NCI-H1436 treated with DMSO at 0.1 percent for 48 hours (cell line): ENCODE measurements around the gene SLU7.
"Not testable (repeated sequence)": the region's sequence is repeated elsewhere in the genome, so short reads cannot be mapped to it uniquely, and the experiment has no call there.

Experiments used
- DNase-seq: peaks from one replicate; lab custom pipeline; 2025; lab: John Stamatoyannopoulos, UW

Gene SLU7

DNA sequence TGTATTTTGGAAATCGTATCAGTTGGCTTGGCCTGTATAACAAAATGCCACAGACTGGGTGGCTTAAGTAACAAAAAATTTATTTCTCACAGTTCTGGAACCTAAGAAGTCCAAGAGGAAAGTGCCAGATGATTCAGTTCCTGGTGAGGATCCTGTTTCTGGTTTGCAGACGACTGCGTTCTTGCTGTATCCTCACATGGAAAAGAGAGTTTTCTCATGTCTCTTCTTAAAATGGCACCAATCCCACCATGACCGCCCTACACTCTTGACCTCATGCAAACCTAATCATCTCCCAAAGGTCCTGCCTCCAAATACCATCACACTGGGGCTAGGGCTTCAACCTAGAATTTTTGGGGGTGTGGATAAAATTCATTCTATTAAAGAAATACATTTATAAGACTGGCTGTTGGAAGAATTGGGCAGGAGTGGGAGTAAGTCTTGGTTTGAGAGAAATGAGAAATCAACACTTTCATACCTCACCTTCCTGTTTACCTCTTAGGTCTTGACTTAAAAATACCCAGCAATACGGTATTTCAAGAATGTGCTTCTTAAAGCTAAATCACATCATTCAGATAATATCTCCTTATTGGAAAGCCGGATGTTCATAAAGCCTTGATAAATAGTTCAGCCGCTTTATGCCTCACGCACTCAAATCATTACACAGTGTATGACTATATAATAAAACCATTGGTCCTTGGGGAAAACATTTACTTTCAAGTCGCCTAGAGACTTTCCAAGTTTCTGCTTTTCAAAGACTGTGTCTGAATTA lies 31.5 kb upstream of the SLU7 start:
- no peak for DNase-seq

DNA sequence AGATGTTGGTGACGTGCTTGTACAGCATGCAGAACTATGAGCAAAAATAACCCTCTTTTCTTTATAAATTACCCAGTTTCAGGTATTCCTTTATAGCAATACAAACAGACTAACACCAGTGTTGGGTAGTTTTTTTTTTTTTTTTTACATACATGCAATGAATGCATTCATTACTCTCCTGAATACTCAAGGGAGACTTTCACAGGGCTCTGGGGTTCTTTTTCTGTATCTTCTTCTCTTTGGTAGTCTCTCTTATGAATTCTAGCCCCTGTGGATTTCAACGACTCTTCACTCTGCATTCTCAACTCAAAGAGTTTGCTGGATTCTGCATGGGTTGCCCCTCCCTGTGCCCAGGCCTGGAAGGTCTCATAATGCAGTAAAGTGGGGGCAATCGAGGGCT lies 30.6 kb upstream of the SLU7 start:
- DNase-seq, result no peak

DNA sequence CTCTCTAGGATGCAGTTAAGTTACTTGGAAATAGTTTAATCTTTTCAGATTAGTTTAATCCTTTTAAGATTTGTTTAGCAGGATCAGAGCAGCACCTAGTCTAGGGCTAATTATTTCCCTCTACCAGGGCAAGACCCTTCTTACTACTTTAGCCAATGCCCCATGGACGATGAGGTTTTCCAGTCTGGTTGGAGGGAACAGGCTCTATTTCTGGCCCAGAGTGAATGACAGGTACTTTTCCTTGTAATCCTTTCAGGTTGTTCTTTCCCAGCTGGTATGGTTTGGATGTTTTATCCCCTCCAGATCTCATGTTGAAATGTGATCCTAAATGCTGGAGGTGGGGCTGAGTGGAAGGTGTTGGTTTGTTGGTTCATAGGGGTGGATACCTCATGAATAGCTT lies 30.0 kb upstream of the SLU7 start:
- DNase-seq, result no peak

DNA sequence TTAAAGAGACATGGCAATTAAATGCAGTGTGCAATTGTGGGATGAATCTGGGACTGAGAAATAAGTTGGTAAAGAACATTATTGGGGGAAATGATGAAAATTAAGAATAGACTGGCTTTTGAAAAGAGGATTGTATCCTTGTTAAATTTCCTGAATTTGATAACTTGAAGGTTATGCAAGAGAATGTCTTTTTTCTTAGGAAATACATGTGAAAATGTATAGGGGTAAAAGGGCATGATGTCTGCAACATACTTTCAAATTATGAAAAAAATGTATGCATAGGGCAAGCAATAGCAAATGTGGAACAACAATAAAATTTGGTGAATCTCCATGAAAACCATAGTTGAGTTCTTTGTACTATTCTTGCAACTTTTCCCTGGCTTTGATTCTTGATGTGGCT lies 26.9 kb upstream of the SLU7 start:
- DNase-seq, result no peak

- no peak for DNase-seq
These were observed 26.3 kb upstream of the SLU7 start for GRCh38 chr5:160445132-160445531.

DNA sequence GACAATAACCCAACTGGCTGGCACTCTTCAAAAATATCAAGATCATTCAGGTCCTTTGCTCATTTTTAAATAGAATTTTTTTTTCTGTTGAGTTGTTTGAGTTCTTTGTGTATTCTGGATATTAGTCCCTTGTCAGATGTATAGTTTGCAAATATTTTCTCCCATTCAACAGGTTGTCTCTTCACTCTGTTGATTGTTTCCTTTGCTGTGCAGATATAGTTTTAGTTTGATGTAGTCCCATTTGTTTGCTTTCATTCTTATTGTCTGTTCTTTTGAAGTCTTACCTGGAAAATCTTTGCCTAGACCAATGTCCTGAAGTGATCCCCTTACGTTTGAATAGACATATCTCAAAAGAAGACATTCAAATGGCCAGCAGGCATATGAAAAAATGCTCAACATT lies 25.5 kb upstream of the SLU7 start:
- DNase-seq, result no peak

DNA sequence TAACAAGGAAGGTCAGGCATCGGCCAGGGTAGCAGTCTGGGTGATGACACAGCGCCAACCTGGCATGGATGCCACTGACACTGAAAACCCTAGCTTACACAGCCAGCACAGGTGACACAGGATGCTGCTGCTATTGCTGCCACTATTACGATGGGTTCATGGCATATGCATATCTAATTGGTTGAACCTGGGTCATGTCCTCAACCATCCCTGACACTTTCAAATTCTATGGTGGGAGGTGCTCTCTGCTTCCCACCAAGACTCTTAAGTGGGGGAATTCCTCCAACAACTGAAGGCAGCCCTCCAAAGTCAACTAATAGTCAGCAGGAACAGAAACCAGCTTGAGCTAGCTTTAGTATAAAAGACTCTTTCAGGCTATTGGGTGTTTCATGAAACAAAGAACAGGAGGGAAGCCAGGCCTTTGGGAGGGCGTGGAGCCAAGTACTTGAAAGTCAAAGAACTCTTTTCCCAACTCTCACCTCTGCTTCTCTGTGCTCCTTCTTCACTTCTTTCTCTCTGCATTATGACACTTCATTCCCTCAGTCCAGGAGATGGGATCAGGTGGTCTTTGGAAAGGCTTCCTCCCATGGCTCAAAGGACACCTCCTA lies 24.0 kb upstream of the SLU7 start:
- no peak for DNase-seq

- no peak for DNase-seq
These were observed 22.5 kb upstream of the SLU7 start for GRCh38 chr5:160441311-160441781.

- peak; percentile 35 for DNase-seq
These were observed 20.3 kb upstream of the SLU7 start for GRCh38 chr5:160439205-160439600.

- DNase-seq, result peak; percentile 12
These were observed 19.7 kb upstream of the SLU7 start for GRCh38 chr5:160438316-160439204.

DNA sequence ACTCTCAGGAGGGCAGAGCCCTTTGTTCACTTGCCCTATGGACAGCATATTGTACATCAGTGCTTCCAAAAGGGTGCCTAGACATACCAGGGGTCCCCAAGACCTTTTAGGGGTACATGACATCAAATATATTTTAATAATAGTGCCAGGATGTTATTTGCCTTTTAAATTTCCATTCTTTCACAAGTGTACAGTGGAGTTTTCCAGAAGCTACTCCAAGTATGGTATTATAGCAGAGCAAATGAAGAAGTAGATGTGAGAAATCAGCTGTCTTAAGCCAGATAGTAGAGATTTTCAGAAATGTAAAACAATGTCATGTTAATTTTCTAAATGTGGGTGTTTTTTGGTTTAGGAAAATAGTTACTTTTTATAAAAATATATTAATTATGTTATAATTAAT lies 18.4 kb upstream of the SLU7 start:
- no peak for DNase-seq

GRCh38 chr5:160436661-160437060 lies 17.8 kb upstream of the SLU7 start:
- not testable (repeated sequence) for DNase-seq

GRCh38 chr5:160436017-160436416 lies 17.1 kb upstream of the SLU7 start:
- no peak for DNase-seq

GRCh38 chr5:160435532-160435931 lies 16.7 kb upstream of the SLU7 start:
- no peak for DNase-seq

GRCh38 chr5:160434022-160434531 lies 15.2 kb upstream of the SLU7 start:
- DNase-seq, result peak; percentile 65

DNA sequence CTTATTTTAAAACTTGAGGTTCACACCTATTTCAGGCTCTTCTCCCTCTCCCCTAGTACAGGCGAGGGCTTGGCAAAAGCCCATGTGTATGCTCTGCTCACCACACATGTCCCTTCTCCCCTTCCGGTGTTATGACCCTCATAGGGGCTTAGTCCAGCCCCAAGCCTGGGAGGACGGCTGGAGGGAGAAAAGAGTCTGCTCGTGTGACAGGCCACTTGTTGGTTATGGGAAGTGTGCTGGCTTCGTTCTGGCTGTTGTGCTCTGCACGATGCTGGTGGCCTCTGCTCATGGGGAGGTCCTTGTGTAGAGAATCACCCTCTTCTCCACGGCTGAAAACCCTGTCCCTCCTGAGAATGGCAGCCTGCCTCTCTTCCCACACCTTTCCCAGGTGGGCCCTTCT lies 13.9 kb upstream of the SLU7 start:
- DNase-seq, result no peak

GRCh38 chr5:160432196-160432595 lies 13.3 kb upstream of the SLU7 start:
- DNase-seq, result no peak

- DNase-seq, result no peak
These were observed 8.7 kb upstream of the SLU7 start for GRCh38 chr5:160427607-160428006.

- peak; percentile 84 for DNase-seq
These were observed 4.2 kb upstream of the SLU7 start for GRCh38 chr5:160423099-160423498.

GRCh38 chr5:160421625-160422258 lies 2.9 kb upstream of the SLU7 start, which contains the start of gene PTTG1:
PTTG1 (plus strand) TSS chr5:160421855; CDS start chr5:160422313, 458 bp downstream.
- peak; percentile 87 for DNase-seq

DNA sequence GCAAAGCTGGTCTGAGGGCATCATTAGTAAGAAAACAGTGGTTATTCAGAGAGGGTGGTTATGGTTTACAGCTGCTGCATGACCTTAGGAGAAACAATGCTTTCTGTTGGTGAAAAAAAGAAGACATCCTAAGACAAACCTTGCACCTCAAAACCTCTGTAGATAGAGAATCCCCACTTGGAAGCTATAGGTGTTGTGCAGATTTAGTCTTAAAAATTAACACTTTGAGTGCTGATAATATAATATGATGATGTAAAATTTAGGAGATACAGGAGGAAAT lies 1.4 kb upstream of the SLU7 start:
- DNase-seq, result no peak
